Lower lobe of right lung (tissue), 2 donors: ENCODE results near the gene RAB7B. TPM values are rescaled to one million over a fixed set of nuclear protein-coding genes. Genes with fewer than 3 reads are reported as not detected.

Experiments used
- ATAC-seq, 2 donors: fragments of 200-7000 bp; cut with Tn5 transposase; one replicate each; pipeline ENCODE4 v1.9.1; 2020 to 2022; ENCODE audit warnings: mild to moderate bottlenecking in 2 of 2, moderate library complexity in 2 of 2
- DNase-seq: peaks from one replicate; pipeline ENCODE4 v3.0.0-alpha.2; 2020
- H3K27ac ChIP-seq: fragments of 200-600 bp; one replicate; pipeline ENCODE4 v1.8.0; 2022
- H3K27me3 ChIP-seq: fragments of 200-600 bp; one replicate; pipeline ENCODE4 v1.8.0; 2022; ENCODE audit warnings: low read depth
- H3K36me3 ChIP-seq: fragments of 200-600 bp; one replicate; pipeline ENCODE4 v1.8.0; 2022; ENCODE audit warnings: mild to moderate bottlenecking
- H3K4me1 ChIP-seq: fragments of 200-600 bp; one replicate; pipeline ENCODE4 v1.8.0; 2022
- H3K4me3 ChIP-seq: fragments of 200-600 bp; one replicate; pipeline ENCODE4 v1.8.0; 2022; ENCODE audit warnings: mild to moderate bottlenecking
- H3K9me3 ChIP-seq: fragments of 200-600 bp; one replicate; pipeline ENCODE4 v1.8.0; 2022
- CTCF ChIP-seq: fragments of 200-600 bp; IDR thresholded peaks from one replicate; pipeline ENCODE4 v1.8.0; 2022; ENCODE audit warnings: antibody characterized with exemption, mild to moderate bottlenecking
- intact Hi-C: fragments of 100-400 bp; cut with DNase I; formaldehyde crosslinking; loops from one replicate; pipeline ENCODE4 v1.11.0; 2022
- total RNA-seq: library from RNA; stranded (reverse); fragmentation: NEBNext Ultra II Directional; extraction: Animal tissue kit (Norgen Biotek cat#: 25700); gene quantifications from one replicate; pipeline ENCODE4 v1.2.1, GENCODE V29; 2021
- donor health status: DM: no; HTN: yes; CAD: no; lungs with severe emphysema.

The RAB7B gene
- total RNA-seq, 1 donor from 2014 or later: 9.1 TPM

GRCh38 chr1:206048582-206048981 is 45.4 kb upstream of the RAB7B start:
- intact Hi-C loops: no loop called here
- H3K4me3 ChIP-seq: no peak overlapping the region
- ATAC-seq (peak; percentile 55 to 74), DNase-seq (peak; percentile 67)
- peaks cover 7% of the 10 kb centered on the region for H3K4me1 ChIP-seq
- no peaks in the 10 kb centered on the region for H3K36me3 ChIP-seq
- H3K9me3 ChIP-seq: no peaks in the 10 kb centered on the region
- no peaks in the 10 kb centered on the region for H3K27me3 ChIP-seq
- no peak overlapping the region for H3K27ac ChIP-seq
- no peak for TF ChIP-seq CTCF

- no peaks in the 10 kb centered on the region for H3K9me3 ChIP-seq
- ATAC-seq: no peak
Measured at GRCh38 chr1:206047271-206047670, 44.1 kb upstream of the RAB7B start.

GRCh38 chr1:206041640-206042039 is 38.4 kb upstream of the RAB7B start:
- Histone ChIP-seq H3K4me1 (no peaks in the 10 kb centered on the region), H3K27me3 (no peaks in the 10 kb centered on the region), H3K36me3 (no peaks in the 10 kb centered on the region), H3K27ac (no peak overlapping the region), H3K4me3 (no peak overlapping the region), H3K9me3 (no peaks in the 10 kb centered on the region)
- TF ChIP-seq CTCF: no peak
- ATAC-seq: peak in 1 of 2 donors; percentile 23
- DNase-seq: no peak
- intact Hi-C loops: no loop called here

More at GRCh38 chr1:206047271-206047670, 44.1 kb upstream of the RAB7B start:
- no peak overlapping the region for H3K4me3 ChIP-seq
- no peaks in the 10 kb centered on the region for H3K27me3 ChIP-seq
- no peak for TF ChIP-seq CTCF
- H3K36me3 ChIP-seq: no peaks in the 10 kb centered on the region
- H3K4me1 ChIP-seq: peaks cover 7% of the 10 kb centered on the region
- intact Hi-C loops: no loop called here
- H3K27ac ChIP-seq: no peak overlapping the region
- DNase-seq: no peak

GRCh38 chr1:206040328-206040727 is 37.1 kb upstream of the RAB7B start:
- TF ChIP-seq CTCF: no peak
- H3K4me1 ChIP-seq: no peaks in the 10 kb centered on the region
- H3K27ac ChIP-seq: no peak overlapping the region
- H3K36me3 ChIP-seq: no peaks in the 10 kb centered on the region
- no peak for DNase-seq
- no peak overlapping the region for H3K4me3 ChIP-seq
- H3K27me3 ChIP-seq: no peaks in the 10 kb centered on the region
- intact Hi-C loops: no loop called here
- no peak for ATAC-seq
- no peaks in the 10 kb centered on the region for H3K9me3 ChIP-seq

GRCh38 chr1:206039046-206039973 is 36.1 kb upstream of the RAB7B start:
- ATAC-seq: peak in 1 of 2 donors; percentile 21
- DNase-seq: no peak
- Histone ChIP-seq H3K27ac (no peak overlapping the region), H3K4me3 (no peak overlapping the region), H3K36me3 (no peaks in the 10 kb centered on the region), H3K27me3 (no peaks in the 10 kb centered on the region), H3K4me1 (no peaks in the 10 kb centered on the region), H3K9me3 (no peaks in the 10 kb centered on the region)
- TF ChIP-seq CTCF: no peak
- intact Hi-C loops: no loop called here
